NCI-H2171 (cell line): ENCODE results near the gene HOXA11.

Experiments
- DNase-seq: peaks from one replicate; lab custom pipeline; 2025; lab: John Stamatoyannopoulos, UW

The HOXA11 gene

GRCh38 chr7:27158436-27159265, 26.4 kb downstream of the HOXA11 start:
- DNase-seq = no peak

- DNase-seq = no peak
Measured at GRCh38 chr7:27157702-27158431, 27.2 kb downstream of the HOXA11 start.

- no peak for DNase-seq
Measured at GRCh38 chr7:27156916-27157701, 27.9 kb downstream of the HOXA11 start.

GRCh38 chr7:27156508-27156898, 28.5 kb downstream of the HOXA11 start, which contains the start of gene HOXA7:
TSS of gene HOXA7 (minus strand) at chr7:27156675. CDS start at chr7:27156545, 130 bp downstream.
- DNase-seq = peak; percentile 83

GRCh38 chr7:27155816-27156507, 29.1 kb downstream of the HOXA11 start:
- DNase-seq = peak; percentile 44

- no peak for DNase-seq
Measured at GRCh38 chr7:27154901-27155815, 29.9 kb downstream of the HOXA11 start.

- DNase-seq = no peak
Measured at GRCh38 chr7:27154369-27154768, 30.7 kb downstream of the HOXA11 start.

- no peak for DNase-seq
Measured at GRCh38 chr7:27153526-27153925, 31.5 kb downstream of the HOXA11 start.

- DNase-seq = no peak
Measured at GRCh38 chr7:27152816-27153442, 32.1 kb downstream of the HOXA11 start.

- no peak for DNase-seq
Measured at GRCh38 chr7:27151931-27152815, 32.9 kb downstream of the HOXA11 start, which contains the start of gene HOXA3. TSS of gene HOXA3 (minus strand) at chr7:27152583. CDS start at chr7:27110640, 41,943 bp downstream.

- peak; percentile 16 for DNase-seq
Measured at GRCh38 chr7:27151341-27151930, 33.6 kb downstream of the HOXA11 start.

- peak; percentile 55 for DNase-seq
Measured at GRCh38 chr7:27150568-27151340, 34.3 kb downstream of the HOXA11 start.

- DNase-seq = no peak
Measured at GRCh38 chr7:27149842-27150567, 35.0 kb downstream of the HOXA11 start.

- no peak for DNase-seq
Measured at GRCh38 chr7:27148756-27149641, 36.0 kb downstream of the HOXA11 start.

- no peak for DNase-seq
Measured at GRCh38 chr7:27148031-27148755, 36.8 kb downstream of the HOXA11 start.
